ENCODE results near the gene WNT11. TPM values are rescaled to one million over a fixed set of nuclear protein-coding genes. Genes with fewer than 3 reads are reported as not detected.

Gene WNT11
- total and polyA plus RNA-seq, 2 of the 13 experiments (the other 11 are each of a cell fraction or from before 2014, with no cell fraction given): 0.34 to 0.66 TPM

GRCh38 chr11:76156971-76157427 is 49.3 kb downstream of the WNT11 start:
- ATAC-seq: no peak

More at GRCh38 chr11:76156971-76157427, 49.3 kb downstream of the WNT11 start:
- Histone ChIP-seq H3K4me1 (ENCODE audit: insufficient read depth, low read length) (peaks cover 77% of the 10 kb centered on the region), H3K27ac (ENCODE audit: extremely low read length, insufficient read depth, low read length) (no peak overlapping the region), H3K9me3 (ENCODE audit: low read length) (no peaks in the 10 kb centered on the region), H3K9ac (ENCODE audit: insufficient read depth, low read depth, low read length) (no peak overlapping the region), H3K79me2 (ENCODE audit: insufficient read depth, low read length) (no peaks in the 10 kb centered on the region), H2AFZ (ENCODE audit: low read length) (no peak overlapping the region), H3K27me3 (ENCODE audit: control insufficient read depth in 1 of 2, insufficient read depth in 2 of 2, low read length in 2 of 2) (peaks cover 11 to 33% of the 10 kb centered on the region in 2 experiments; a peak in 4 of 5 replicates), H3K4me2 (ENCODE audit: low read depth, low read length) (peak overlapping the region; percentile 38; the same call in 1 of the 2 replicates), H4K20me1 (ENCODE audit: insufficient read depth, low read length) (no peaks in the 10 kb centered on the region), H3K4me3 (replicated peaks in 1 of 3; ENCODE audit: insufficient read depth in 1 of 3, low read depth in 2 of 3, low read length in 3 of 3) (peak overlapping the region in 1 of 3 experiments; percentile 24; a peak in 1 of 6 replicates), H3K36me3 (replicated peaks in 1 of 2; ENCODE audit: control insufficient read depth in 1 of 2, insufficient read depth in 2 of 2, low read length in 2 of 2) (no peaks in the 10 kb centered on the region)
- POLR2A ChIA-PET: no interaction called here
- BruUV-seq (replicated peaks): no TSS peak
- peak; percentile 50; the same call in 1 of the 2 replicates for TF ChIP-seq ZNF687 (CRISPR knock-in tag; IDR thresholded peaks at IDR 0.05)
- TF ChIP-seq HCFC1 (IDR thresholded peaks at IDR 0.05; ENCODE audit: low read depth, low read length): no peak
- TF ChIP-seq NFE2L1 (CRISPR knock-in tag; IDR thresholded peaks at IDR 0.05; ENCODE audit: borderline replicate concordance): no peak
- 0 out of 2 replicates have a peak, but pooled peaks have one; percentile 32 for TF ChIP-seq MAX (IDR thresholded peaks at IDR 0.05)
- intact Hi-C loops (cut with micrococcal nuclease; ENCODE audit: unreplicated experiment) (no loop called here), in situ Hi-C loops (cut with HindIII; ENCODE audit: extremely low pct_ligation_motif_present, low pct_unique_long_range_greater_than_20kb) (no loop called here)
- FAIRE-seq (no peak), DNase-seq (ENCODE audit: low spot score) (no peak)
- WGBS (ENCODE audit: low lambda C conversion rate): 63% methylated on average over 5 of the region's 12 CpGs
- CTCF ChIA-PET (ENCODE audit: low intra/inter-chr PET ratio, low total read pairs): no interaction called here
